ENCODE results near the gene CAVIN3.

The CAVIN3 gene, protein sequence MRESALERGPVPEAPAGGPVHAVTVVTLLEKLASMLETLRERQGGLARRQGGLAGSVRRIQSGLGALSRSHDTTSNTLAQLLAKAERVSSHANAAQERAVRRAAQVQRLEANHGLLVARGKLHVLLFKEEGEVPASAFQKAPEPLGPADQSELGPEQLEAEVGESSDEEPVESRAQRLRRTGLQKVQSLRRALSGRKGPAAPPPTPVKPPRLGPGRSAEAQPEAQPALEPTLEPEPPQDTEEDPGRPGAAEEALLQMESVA
- 0 to 7.6 (median 0.18) reads per million in 9 experiments for total RNA-seq

DNA sequence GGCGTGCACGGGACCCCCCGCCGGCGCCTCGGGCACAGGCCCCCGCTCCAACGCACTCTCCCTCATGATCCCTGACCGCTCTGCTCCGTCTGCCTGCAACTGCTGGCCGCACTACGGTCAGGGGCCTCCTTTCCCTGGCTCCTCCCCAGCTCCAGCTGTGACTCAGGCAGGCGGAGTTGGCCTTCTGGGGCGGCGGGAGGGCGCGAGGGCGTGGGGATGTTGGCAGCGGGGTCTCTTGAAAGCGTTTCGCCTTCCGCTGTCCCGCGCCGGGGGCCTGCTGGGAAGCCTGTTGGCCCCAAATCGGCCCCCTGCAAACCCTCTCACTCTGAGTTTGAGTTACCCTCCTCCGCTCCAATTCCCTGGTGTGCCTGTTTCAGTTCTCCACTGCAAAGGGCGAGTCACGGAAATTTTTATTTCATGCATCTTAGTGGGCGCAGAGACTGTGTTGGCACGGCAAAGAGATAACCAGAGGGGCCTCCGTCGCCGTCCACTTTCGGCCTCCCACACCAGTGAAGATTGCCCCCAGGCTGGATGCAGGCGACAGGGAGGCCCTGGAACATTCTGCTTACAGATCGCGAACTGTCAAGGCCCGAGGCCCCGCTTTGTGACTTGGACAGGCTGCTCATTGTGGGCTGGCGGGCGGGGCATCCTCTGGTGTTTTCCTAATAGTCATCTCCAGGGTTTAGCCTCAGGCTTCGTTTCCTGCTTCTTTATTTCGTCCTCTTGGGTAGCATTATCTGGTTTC is at the start of gene CAVIN3:
Gene CAVIN3, minus strand, starts transcription at position 91 of the 745 bp plus-strand sequence. Its CDS starts 25 bp downstream, at position 66.
- ATAC-seq (replicated peaks) (peak; percentile 42), DNase-seq (no peak)
- H3K36me3 Mint-ChIP-seq (ENCODE audit: insufficient read depth), result no peaks in the 10 kb centered on the region
- H3K9me3 Mint-ChIP-seq, result no peaks in the 10 kb centered on the region
- H3K27ac Mint-ChIP-seq, result no peak within 1 kb of the TSS
- H3K27me3 Mint-ChIP-seq, result peaks cover 65 to 89% of the 10 kb centered on the region in 2 donors
- peak within 1 kb of the TSS; percentile 50 to 76 for H3K4me3 Mint-ChIP-seq
- peaks cover 4 to 11% of the 10 kb centered on the region in 2 donors for H3K4me1 Mint-ChIP-seq (ENCODE audit: low read depth in 2 of 2)

GRCh38 chr11:6365659-6366058 is 45.4 kb upstream of the CAVIN3 start:
- H3K9me3 Mint-ChIP-seq, result no peaks in the 10 kb centered on the region
- no peaks in the 10 kb centered on the region for H3K27me3 Mint-ChIP-seq
- ATAC-seq (replicated peaks) (no peak), DNase-seq (no peak)
- H3K27ac Mint-ChIP-seq, result no peak overlapping the region
- H3K4me3 Mint-ChIP-seq, result no peak overlapping the region
- H3K4me1 Mint-ChIP-seq (ENCODE audit: low read depth in 2 of 2), result no peaks in the 10 kb centered on the region
- H3K36me3 Mint-ChIP-seq (ENCODE audit: insufficient read depth), result no peaks in the 10 kb centered on the region

GRCh38 chr11:6362873-6363678 is 42.8 kb upstream of the CAVIN3 start:
- DNase-seq (peak; percentile 52 to 63 (median 53)), ATAC-seq (replicated peaks) (peak; percentile 88)
- Mint-ChIP-seq H3K27me3 (no peaks in the 10 kb centered on the region), H3K27ac (no peak overlapping the region), H3K36me3 (ENCODE audit: insufficient read depth) (no peaks in the 10 kb centered on the region), H3K4me1 (ENCODE audit: low read depth in 2 of 2) (no peaks in the 10 kb centered on the region), H3K4me3 (no peak overlapping the region), H3K9me3 (no peaks in the 10 kb centered on the region)

- no peaks in the 10 kb centered on the region for H3K27me3 Mint-ChIP-seq
- no peak overlapping the region for H3K27ac Mint-ChIP-seq
- H3K4me1 Mint-ChIP-seq (ENCODE audit: low read depth in 2 of 2), result no peaks in the 10 kb centered on the region
- ATAC-seq (replicated peaks), result no peak
- H3K36me3 Mint-ChIP-seq (ENCODE audit: insufficient read depth), result no peaks in the 10 kb centered on the region
- DNase-seq, result no peak
- no peaks in the 10 kb centered on the region for H3K9me3 Mint-ChIP-seq
- H3K4me3 Mint-ChIP-seq, result no peak overlapping the region
These were observed 42.0 kb upstream of the CAVIN3 start for GRCh38 chr11:6362185-6362872.

DNA sequence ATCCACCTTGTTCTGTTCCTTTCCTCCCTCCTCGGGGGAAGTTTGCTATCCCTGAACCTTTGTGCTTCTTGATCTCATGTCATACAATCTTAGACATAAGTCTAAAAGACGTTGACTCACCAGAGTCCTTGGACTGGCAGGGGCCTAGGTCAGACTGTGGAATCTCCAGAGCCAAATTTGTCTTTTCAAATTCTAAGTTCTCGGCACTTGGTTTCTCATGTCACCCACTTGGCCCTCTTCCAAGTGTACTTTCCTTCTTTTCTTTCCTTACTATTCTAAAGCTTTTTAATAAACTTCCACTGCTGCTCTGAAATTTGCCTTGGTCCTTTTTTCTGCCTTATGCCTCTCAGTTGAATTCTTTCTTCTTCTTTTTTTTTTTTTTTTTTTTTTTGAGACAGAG is 39.9 kb upstream of the CAVIN3 start:
- Mint-ChIP-seq H3K9me3 (no peaks in the 10 kb centered on the region), H3K27me3 (no peaks in the 10 kb centered on the region), H3K4me1 (ENCODE audit: low read depth in 2 of 2) (peaks cover 0 to 1% of the 10 kb centered on the region in 2 donors), H3K36me3 (ENCODE audit: insufficient read depth) (no peaks in the 10 kb centered on the region), H3K27ac (no peak overlapping the region), H3K4me3 (no peak overlapping the region)
- DNase-seq (no peak), ATAC-seq (replicated peaks) (no peak)

GRCh38 chr11:6357222-6357621 is 36.9 kb upstream of the CAVIN3 start:
- Mint-ChIP-seq H3K9me3 (no peaks in the 10 kb centered on the region), H3K4me1 (ENCODE audit: low read depth in 2 of 2) (peaks cover 0 to 4% of the 10 kb centered on the region in 2 donors), H3K36me3 (ENCODE audit: insufficient read depth) (no peaks in the 10 kb centered on the region), H3K4me3 (no peak overlapping the region), H3K27me3 (no peaks in the 10 kb centered on the region), H3K27ac (no peak overlapping the region)
- no peak for DNase-seq
- ATAC-seq (replicated peaks), result no peak

DNA sequence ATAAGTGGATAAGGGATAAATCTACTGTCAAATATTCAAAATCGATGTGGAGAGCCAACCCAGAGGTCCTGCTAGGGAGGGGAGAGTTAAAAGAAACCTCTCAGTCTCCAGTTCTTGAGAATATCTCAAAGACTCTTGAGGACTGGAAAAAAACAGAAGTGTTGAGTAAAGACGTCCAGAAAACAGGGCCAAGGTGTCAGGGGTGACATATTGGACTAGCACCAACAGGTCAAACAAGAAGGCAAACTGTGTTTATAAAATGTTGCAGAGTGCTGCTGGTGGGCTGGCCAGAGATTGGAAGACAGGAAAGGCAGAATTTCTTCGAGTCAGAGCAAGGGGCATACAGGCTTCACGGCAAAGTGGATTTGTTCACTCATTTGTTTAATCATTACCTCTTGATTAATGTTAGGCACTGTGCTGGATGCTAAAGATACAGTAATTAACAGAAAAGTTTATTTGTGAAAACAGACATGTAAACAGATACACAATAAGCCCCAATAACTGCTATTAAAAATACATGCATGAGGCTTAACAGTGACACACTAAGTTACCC is 36.3 kb upstream of the CAVIN3 start:
- no peak for ATAC-seq (replicated peaks)
- Mint-ChIP-seq H3K36me3 (ENCODE audit: insufficient read depth) (no peaks in the 10 kb centered on the region), H3K4me3 (no peak overlapping the region), H3K4me1 (ENCODE audit: low read depth in 2 of 2) (peaks cover 0 to 7% of the 10 kb centered on the region in 2 donors), H3K27me3 (no peaks in the 10 kb centered on the region), H3K9me3 (no peaks in the 10 kb centered on the region), H3K27ac (no peak overlapping the region)
- DNase-seq, result no peak

GRCh38 chr11:6354651-6355485 is 34.6 kb upstream of the CAVIN3 start:
- Mint-ChIP-seq H3K36me3 (ENCODE audit: insufficient read depth) (no peaks in the 10 kb centered on the region), H3K27ac (no peak overlapping the region), H3K4me1 (ENCODE audit: low read depth in 2 of 2) (peaks cover 0 to 7% of the 10 kb centered on the region in 2 donors), H3K27me3 (no peaks in the 10 kb centered on the region), H3K4me3 (no peak overlapping the region), H3K9me3 (no peaks in the 10 kb centered on the region)
- no peak for DNase-seq
- no peak for ATAC-seq (replicated peaks)

- DNase-seq (peak; percentile 51 to 59 (median 56)), ATAC-seq (replicated peaks) (peak; percentile 70)
- Mint-ChIP-seq H3K36me3 (ENCODE audit: insufficient read depth) (no peaks in the 10 kb centered on the region), H3K4me1 (ENCODE audit: low read depth in 2 of 2) (peaks cover 0 to 7% of the 10 kb centered on the region in 2 donors), H3K4me3 (no peak overlapping the region), H3K27ac (no peak overlapping the region), H3K9me3 (no peaks in the 10 kb centered on the region), H3K27me3 (no peaks in the 10 kb centered on the region)
These were observed 33.2 kb upstream of the CAVIN3 start for GRCh38 chr11:6353367-6353987.

- no peak overlapping the region for H3K4me3 Mint-ChIP-seq
- no peaks in the 10 kb centered on the region for H3K9me3 Mint-ChIP-seq
- DNase-seq (no peak), ATAC-seq (replicated peaks) (peak; percentile 42)
- no peaks in the 10 kb centered on the region for H3K27me3 Mint-ChIP-seq
- no peaks in the 10 kb centered on the region for H3K36me3 Mint-ChIP-seq (ENCODE audit: insufficient read depth)
- H3K27ac Mint-ChIP-seq, result peak overlapping the region in 1 of 2 donors; percentile 3
- H3K4me1 Mint-ChIP-seq (ENCODE audit: low read depth in 2 of 2), result peaks cover 0 to 6% of the 10 kb centered on the region in 2 donors
These were observed 31.6 kb upstream of the CAVIN3 start for GRCh38 chr11:6351782-6352382.

GRCh38 chr11:6350486-6350885 is 30.2 kb upstream of the CAVIN3 start:
- H3K9me3 Mint-ChIP-seq, result no peaks in the 10 kb centered on the region
- ATAC-seq (replicated peaks), result no peak
- no peak overlapping the region for H3K27ac Mint-ChIP-seq
- H3K36me3 Mint-ChIP-seq (ENCODE audit: insufficient read depth), result no peaks in the 10 kb centered on the region
- no peak for DNase-seq
- peaks cover 0 to 6% of the 10 kb centered on the region in 2 donors for H3K27me3 Mint-ChIP-seq
- no peak overlapping the region for H3K4me3 Mint-ChIP-seq
- peaks cover 0 to 6% of the 10 kb centered on the region in 2 donors for H3K4me1 Mint-ChIP-seq (ENCODE audit: low read depth in 2 of 2)
